22Rv1 (cell line): ENCODE results near the gene RAD51B.

Source experiments
- H3K27ac ChIP-seq: fragments of 450-650 bp; 2 replicates; pipeline ENCODE4 v1.5.1; 2017
- CTCF ChIP-seq: fragments of 450-650 bp; IDR thresholded peaks from 2 replicates; pipeline ENCODE4 v1.5.1; 2017; ENCODE audit warnings: mild to moderate bottlenecking
- ZFX ChIP-seq: fragments of 450-650 bp; IDR thresholded peaks from 2 replicates; pipeline ENCODE4 v1.6.1; 2017; ENCODE audit warnings: antibody characterized with exemption, borderline replicate concordance

Gene RAD51B

GRCh38 chr14:68705741-68706283, 886.2 kb downstream of the RAD51B start:
- H3K27ac ChIP-seq: no peak overlapping the region
- TF ChIP-seq CTCF (no peak), ZFX (no peak)

- TF ChIP-seq ZFX: no peak
- TF ChIP-seq CTCF: no peak
- H3K27ac ChIP-seq: no peak overlapping the region
Observed at GRCh38 chr14:68707482-68707881, 887.9 kb downstream of the RAD51B start.

- no peak overlapping the region for H3K27ac ChIP-seq
- TF ChIP-seq CTCF (no peak), ZFX (no peak)
Observed at GRCh38 chr14:68708343-68708742, 888.8 kb downstream of the RAD51B start.

GRCh38 chr14:68709007-68709406, 889.4 kb downstream of the RAD51B start:
- H3K27ac ChIP-seq: no peak overlapping the region
- TF ChIP-seq CTCF (no peak), ZFX (no peak)

- H3K27ac ChIP-seq: no peak overlapping the region
- TF ChIP-seq ZFX: no peak
- no peak for TF ChIP-seq CTCF
Observed at GRCh38 chr14:68710776-68711175, 891.2 kb downstream of the RAD51B start.

GRCh38 chr14:68711561-68712309, 892.2 kb downstream of the RAD51B start:
- TF ChIP-seq CTCF (no peak), ZFX (no peak)
- H3K27ac ChIP-seq: no peak overlapping the region

- TF ChIP-seq ZFX: no peak
- no peak for TF ChIP-seq CTCF
- H3K27ac ChIP-seq: no peak overlapping the region
Observed at GRCh38 chr14:68712703-68713370, 893.3 kb downstream of the RAD51B start.
